GM19025 (cell line): ENCODE results near the gene CMIP.

Experiments
- ATAC-seq: cut with Tn5 transposase; IDR thresholded peaks from one replicate; pipeline ENCODE4 v1.9.1; 2021; ENCODE audit warnings: mild to moderate bottlenecking, low read depth, moderate library complexity; ENCODE audit not compliant: unreplicated experiment

The CMIP gene

DNA sequence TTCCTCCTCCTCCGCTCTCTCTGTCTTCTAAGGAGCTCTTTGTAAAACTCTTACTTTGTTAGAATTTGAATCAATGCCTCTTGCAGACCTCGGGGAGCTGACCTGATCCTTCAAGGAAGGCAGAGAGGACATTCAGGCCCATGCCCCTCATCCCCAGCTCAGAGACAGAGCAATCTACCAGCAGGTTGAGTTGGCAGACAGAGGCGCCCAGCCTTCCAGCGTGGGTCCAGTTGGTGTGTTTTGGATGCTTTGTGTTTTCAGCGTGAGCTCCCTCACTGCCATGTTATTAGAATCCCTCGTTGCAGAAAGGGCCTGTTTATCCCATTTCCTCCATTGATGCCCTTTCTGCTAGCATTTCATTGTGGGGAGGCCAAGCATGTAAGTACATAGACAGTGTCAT, 167.1 kb downstream of the CMIP start:
- ATAC-seq = no peak

DNA sequence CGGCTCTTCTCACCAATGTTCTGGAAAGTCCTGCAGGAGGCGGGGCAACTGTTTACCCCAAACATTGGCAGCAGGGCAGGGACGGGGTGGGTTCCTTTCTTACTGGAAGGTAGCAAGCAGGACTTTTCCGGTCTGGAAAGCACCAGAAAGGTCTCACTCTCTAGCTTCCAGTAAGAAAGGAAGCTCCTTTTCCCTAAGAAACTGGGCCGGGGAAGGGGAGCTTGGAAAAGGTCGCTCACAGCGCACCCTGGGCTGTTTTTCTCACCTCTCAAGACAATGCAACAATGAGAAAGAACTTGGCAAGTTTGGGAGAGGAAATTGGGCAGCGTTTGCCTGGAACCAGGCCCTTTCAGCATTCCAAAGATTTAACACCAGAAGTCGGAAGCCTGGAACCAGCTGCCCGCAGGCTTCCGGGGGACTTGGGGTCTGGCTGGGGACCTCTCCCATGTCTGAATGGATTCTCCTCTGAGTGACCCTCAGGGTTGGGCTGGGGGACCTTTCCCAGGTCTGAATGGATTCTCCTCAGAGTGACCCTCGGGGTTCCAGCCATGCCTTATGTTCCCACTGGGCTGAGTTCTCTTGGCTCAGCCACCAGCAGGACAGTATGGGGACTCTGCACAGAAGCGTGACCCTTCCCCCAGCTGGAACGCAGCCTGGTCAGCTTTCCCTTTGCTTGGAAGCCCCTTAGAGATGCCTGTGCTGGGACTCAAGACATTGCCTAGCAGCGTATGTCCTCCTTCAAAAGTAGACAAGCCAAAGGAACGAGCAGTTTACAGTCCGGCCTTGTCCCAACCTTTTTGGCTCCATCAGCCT, 167.9 kb downstream of the CMIP start:
- ATAC-seq = no peak

DNA sequence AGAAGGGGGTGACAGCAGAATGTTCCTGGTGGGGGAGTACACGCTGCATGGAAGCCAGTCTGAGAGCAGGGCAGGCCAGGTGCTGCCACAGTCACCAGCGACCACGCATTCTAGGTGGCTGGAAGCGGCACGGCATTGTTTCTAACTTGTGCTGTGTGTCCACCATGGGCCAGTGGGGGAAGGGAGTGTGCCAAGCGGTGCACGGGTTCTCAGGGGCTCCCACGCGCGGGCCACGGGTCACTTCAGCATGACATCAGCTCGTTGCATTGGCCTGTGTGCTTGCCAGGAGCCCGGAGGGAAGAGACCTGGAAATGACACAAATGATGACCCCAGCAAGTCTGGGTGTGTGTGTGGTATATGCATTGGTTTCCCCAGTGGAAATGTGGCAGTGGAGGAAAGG, 169.6 kb downstream of the CMIP start:
- no peak for ATAC-seq

DNA sequence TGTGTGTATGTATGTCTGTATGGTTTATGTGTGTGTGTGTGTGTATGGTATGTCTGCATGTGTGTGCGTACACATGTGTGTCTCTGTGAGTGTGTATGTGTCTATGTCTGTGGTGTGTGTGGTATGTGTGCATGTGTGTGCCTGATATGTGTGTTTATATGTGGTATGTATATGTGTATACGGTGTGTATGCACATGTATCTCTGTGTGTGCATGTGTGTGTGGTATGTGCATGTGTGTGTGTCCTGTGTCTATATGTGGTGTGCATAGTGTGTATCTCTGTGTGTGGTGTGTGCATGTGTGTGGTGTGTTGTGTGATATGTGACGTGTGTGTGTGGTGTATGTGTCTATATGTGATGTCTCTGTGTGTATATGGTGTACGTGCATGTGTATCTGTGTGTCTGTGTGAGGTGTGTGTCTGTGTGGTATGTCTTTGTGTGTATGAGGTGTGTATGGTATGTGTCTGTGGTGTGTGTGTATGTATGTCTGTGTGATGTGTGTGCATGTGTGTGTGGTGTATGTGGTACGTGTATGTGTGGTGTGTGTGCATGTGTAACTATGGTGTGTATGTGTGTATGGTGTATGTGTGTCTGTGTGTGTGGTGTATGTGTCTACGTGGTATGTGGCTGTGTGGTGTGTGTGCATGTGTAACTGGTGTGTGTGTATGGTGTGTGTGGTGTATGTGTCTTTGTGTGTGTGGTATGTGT, 170.2 kb downstream of the CMIP start:
- ATAC-seq = no peak

DNA sequence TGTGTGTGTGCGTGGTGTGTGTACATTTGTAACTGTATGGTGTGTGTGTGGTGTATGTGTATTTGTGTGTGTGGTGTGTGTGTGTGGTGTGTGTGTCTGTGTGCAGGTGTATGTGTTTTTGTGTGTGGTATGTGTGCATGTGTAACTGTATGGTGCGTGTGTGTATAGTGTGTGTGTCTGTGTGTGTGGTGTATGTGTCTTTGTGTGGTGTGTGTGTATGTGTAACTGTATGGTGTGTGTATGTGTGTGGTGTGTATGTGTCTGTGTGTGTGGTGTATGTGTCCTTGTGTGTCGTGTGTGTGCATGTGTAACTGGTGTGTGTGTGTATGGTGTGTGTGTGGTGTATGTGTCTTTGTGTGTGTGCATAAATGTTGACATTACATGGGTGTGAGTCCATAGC, 170.8 kb downstream of the CMIP start:
- ATAC-seq = no peak

DNA sequence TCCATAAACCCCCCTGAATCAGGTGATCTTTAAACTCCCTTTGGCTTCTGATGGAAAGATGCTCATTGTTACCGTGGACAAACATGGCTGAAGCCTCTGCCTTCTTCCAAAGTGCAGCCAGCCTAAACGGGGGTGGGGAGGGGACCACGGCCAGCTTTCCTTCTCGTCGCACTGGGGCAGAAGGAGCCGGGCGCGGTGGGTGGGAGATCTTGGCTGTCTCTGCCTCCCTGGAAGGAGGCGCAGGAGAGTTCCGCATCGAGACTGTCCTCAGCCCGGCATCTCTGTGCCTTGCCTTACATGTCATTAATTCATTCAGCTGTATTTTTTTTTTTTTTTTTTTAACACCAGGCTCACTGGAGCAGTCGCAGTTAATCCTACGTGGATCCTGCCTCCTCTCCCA, 171.2 kb downstream of the CMIP start:
- no peak for ATAC-seq

DNA sequence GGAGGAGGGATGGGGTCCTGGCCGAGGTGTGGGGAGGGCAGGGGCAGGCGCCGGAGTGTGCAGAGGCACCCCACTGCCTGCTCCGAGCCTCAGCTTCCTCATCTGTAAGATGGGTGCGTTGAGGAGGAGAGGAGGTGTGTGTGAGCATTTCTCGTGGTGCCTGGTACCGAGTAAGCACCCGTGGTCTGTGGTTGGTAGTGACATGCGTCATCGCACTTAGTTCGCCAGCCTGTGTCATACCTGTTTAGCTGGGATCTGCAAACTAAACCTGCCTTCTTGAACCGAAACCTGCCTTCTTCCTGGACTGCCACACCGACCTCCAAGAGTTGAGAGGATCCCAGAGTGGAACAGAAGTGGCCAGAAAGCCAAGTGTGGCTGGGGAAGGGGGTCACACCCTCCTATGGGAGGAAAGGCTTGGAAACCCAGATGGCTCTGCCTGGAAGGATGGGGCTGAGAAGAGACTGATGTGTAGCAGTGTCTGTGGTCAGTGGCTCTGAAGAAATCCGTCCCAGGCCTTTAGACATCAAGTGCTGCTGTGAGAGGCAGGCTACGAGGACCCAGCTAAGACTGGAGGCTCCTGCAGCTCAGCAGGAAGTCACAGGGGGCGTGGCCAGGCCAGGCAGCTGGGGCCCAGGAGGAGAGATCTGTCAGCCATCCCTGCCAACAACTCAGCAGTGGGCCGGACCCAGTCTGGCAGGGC, 171.9 kb downstream of the CMIP start:
- peak; percentile 76 for ATAC-seq

DNA sequence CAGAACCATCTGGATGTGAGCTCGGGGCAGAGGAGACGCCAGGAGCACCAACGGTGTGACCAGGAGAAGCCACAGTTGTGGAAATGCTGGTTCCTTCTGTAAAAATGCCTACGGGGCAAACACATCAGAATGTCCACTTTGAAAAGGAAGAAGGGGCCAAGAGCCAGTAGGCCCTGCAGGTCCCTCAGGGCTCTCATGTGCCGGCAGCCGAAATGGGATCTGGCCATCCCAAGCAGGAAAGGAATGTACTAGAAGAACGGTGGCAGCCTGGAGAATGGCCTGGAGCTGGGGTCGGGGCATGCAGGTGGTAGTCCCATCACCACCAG, 172.4 kb downstream of the CMIP start:
- no peak for ATAC-seq

DNA sequence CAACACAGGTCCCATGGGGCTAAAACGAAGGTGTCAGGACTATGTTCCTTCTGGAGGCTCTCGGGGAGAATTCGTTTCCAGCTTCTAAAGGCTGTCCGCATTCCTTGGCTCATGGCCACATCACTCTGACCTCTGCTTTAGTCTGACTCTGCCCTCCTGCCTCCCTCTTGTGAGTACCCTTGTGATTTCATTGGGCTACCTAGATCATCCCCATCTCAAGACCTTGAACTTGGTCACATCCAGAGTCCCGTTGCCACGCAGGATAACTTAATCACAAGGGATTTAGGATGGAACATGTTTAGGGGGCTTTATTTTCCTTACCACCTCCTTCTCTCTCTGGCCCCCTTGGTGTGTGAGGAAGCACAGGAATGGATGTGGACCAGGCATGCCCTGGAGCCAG, 173.6 kb downstream of the CMIP start:
- no peak for ATAC-seq

DNA sequence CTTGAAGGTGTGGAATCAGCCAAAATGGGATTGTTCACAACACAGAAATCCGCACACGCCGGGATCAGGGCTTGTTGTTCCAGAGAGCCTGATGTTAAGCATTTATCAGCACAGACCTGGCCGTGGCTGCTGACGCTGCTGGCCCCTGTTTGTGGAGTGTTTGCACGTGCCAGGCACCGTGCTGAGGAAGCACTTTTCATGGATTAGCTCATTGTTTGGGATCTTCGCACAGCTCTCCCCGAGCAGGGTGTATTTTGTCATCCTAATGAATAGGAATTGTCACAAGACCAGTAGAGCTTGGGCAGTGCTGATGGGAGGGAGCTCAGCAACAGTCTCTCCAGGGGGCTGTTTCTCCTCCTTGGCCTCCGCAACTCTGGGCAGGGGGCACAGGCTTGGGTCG, 174.1 kb downstream of the CMIP start:
- no peak for ATAC-seq

DNA sequence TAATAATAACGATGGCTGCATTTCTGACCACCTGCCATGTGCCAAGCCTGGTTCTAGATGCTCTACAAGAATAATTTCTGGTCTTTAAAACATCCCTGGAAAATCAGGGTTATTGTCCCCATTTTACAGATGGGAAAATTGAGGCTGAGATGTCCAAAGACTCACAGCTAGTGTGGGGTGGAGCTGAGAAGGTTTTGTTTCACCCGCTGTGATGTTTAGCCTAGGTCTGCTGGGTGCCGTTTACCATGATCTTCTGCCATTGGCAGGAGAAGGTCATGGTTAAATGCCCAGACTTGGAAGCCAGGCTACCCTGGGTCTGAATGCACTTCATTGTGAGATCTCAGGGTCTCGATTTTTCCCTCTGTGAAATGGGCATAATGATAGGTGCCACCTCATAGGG, 175.4 kb downstream of the CMIP start:
- ATAC-seq = no peak

DNA sequence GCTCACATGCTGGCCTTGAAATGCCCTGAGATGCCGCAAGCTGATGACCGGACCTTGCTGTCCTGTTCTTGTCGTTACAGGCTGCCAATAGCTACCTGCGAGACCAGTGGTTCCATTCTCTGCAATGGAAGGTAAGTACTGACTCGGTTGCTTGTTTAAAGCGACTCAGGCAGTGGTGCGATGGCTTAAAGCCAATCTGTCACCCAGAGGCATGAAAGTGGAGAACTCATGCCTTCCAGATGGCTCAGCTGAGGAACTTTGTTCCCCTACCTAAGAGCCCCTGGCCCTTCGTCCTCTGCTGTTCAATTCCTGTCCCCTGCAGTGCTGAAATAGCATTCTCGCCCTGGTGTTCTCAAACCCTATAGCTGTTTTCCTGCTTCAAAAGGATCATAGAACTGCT, 176.2 kb downstream of the CMIP start:
- ATAC-seq = no peak

DNA sequence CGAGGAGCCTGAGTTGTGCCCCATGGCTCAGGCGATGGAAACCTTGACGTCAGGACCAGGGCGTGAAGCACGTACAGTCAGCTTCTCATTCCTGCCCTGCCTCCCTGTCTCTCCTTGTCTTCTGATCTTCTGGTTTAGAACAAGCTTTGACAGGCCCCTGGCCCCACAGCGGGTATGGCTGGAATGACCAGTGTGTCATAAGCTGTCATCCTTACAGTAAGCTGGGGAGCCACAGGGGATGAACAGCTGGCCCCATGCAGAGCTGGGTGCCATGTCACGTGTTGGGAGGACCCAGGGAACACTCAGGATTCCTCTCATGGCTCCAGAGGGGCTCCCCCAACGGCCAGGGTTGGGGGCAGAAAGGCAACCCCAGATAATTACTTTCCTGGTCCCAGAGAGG, 176.9 kb downstream of the CMIP start:
- ATAC-seq = no peak

DNA sequence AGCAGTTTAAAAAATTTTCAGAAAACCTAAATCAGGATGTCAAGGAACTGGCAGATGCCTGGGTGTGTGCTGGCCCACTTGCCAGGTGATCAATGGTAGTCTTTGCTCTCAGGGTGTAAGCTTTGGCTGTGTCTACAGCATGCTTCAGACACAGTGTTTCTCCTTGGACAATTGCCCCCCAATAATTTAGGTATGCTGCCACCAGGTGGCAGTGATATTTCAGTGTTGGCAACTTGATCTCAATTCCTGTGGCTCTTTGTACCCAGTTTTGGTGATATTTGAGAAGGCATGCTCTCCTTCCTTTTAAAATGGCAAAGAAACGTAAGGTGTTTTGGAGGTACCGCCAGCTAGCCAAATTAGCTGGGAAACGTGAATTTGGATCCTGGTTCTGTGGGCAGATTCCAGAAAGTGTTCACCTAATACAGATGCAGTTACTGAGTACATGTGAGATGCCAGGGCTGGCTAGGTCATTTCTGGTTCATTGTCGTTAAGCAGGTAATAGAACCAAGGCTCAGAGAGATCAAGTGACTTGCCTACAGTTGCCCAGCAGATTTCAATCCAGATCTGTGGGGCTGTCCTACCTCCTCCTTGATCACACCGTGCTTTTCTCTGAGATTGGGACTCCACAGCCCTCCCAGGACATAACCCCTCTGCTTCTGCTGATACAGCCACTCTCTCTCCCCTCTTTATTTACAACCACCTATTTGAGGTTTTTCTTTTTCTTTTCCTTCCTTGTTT, 178.9 kb downstream of the CMIP start:
- no peak for ATAC-seq

DNA sequence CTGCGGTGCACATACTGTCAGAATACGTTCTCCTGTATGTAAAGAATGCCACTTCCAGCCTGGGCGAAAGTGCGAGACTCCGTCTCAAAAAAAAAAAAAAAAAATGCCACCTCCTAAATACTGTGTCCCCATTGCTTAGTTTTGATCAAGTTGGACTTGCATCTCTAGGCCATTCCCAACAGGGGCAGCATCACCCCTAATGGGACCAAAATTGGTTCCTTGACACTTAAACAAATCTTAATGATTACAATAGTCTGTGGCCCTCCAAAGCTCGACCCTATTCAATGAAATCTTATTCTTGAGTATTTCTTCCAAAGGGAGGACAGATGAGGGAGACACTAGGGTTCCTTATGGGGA, 179.8 kb downstream of the CMIP start:
- no peak for ATAC-seq

DNA sequence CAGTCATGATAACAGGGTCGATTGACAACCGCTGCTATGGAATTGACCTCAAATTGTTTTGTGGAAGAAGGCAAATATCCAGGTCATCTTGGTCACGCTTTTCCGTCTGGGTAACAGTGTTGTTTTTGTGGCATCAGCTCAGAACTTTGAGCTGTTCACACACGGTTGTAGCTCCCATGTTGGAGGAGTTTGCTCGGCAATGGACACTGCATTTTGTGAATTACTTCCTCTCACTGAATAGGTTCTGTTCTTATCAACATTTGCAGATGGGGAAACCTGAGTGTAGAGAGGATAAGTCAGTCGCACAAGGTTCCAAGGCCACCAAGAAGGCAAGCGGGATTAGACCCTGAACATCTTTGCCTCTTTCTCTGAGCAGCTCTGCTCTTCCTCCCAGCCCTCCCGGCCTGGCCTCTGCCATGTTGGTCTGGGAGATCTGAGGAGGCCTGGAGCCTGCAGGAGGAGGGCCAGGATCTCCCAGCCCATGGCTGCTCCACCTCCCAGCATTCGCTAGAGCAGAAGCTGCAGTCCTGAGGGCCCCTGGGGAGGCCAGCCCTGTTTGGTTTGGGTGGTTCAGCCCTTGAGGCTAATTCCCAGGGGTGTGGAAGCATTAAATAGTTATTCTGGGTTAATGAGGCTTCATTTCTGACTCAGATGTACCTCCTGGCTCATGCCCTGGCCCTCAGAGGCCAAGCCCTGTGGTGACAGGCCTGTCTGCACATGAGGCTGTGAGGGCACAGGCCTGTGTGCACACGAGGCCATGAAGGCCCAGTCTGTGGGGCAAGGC, 180.3 kb downstream of the CMIP start:
- ATAC-seq = peak; percentile 51

DNA sequence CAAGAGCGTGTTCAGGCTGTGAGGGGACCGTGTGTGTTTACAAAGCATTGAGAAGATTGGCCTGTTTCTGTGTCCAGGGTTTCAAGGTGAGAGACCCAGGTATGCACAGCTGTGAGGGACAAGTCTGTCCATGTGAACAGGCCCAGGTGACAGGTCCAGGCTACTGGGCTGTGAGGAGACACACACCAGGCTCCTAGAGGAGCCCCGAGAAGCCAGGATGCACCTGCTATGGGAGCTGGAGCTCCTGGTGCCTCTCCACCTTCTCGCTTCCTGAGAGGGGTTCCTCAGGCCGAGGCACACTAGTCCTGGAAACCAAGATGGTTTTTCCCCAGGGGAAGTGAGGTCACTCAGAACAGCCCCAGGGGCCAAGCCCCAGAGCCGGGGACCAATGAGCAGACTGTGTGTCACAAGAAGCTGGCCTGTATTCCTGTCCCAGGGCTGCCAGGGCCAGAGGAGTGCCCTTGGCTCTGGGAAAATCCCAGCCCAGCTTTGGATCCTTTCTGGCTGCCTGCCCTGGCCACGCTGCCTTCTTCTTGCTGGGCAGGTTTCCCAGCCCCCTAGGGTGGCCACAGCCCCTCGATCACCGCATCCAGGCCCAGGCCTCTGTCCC, 181.0 kb downstream of the CMIP start:
- peak; percentile 59 for ATAC-seq

DNA sequence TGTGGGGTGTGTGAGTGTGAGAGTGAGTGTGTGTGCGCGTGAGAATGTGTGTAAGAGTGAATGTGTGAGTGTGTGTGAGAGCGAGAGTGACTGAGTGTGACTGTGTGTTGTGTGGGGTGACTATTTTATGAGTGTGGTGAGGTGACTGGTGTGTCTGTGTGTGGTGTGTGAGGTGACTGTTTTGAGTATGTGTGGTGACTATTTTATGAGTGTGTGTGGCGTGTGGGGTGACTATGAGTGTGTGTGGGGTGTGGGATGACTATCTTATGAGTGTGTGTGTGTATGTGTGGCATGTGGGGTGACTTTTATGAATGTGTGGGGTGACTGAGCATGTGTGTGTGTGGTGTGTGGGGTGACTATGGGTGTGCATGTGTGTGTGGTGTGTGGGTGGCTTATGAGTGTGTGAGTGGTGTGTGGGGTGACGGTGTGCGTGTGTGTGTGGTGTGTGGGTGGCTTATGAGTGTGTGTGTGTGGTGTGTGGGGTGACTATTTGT, 181.6 kb downstream of the CMIP start:
- ATAC-seq = no peak

DNA sequence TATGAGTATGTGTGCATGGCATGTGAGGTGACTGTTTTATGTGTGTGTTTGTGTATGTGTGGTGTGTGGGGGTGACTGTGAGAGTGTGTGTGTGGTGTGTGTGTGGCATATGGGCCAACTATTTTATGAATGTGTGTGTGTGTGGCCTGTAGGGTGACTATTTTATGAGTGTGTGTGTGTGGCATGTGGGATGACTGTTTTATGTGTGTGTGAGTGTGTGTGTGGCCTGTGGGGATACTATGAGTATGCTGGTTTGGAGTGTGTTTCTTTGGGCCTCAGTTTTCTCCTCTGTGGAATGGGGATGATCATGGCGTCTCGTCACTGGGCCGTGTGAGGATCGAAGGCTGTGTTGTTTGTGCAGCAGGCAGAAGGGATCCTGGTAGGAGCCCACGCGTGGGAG, 182.4 kb downstream of the CMIP start:
- no peak for ATAC-seq

DNA sequence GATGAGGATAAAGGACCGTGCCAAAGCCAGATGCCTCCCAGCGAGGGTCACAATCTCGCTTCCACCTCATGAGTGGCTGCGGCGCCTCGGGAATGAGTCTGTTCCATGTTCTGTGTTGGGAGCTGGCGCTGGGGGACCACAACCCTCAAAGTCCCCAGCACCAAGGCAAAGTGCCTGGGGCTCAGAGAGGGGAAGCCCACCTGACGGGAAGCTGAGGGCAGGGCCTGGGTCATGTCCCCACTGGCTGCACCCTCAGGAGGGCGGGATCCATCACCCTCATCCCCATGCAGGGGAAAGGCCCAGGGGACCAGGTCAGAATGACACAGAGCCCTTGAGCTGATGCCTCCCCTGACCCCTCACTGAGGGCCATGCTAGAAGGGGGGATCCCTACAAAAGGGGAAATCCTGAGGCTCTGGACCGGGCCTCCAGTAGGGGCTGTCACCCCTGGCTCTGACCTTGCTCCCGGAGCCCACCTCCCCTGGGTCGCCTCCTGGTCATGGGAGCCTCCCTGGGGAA, 183.2 kb downstream of the CMIP start:
- ATAC-seq = no peak
